K562 (cell line): ENCODE results near the gene PRDM11. TPM values are rescaled to one million over a fixed set of nuclear protein-coding genes. Genes with fewer than 3 reads are reported as not detected.
A peak's percentile ranks its signal among the peaks of the same experiment; 100 is the strongest.

ENCODE experiments used
- ATAC-seq: fragments of 200-7000 bp; cut with Tn5 transposase; 3 replicates; pipeline ENCODE4 v1.9.1; 2020; ENCODE audit warnings: moderate library complexity
- BruUV-seq: library from RNA; stranded (reverse); fragments of 400-500 nt; replicated peaks from 2 replicates; lab custom pipeline; 2021; lab: Mats Ljungman, UMichigan
- CTCF ChIA-PET: fragments of 300-600 bp; formaldehyde crosslinking; extraction: SDS; loops from one replicate; lab custom pipeline; 2021; ENCODE audit warnings: low intra/inter-chr PET ratio; lab: Yijun Ruan, JAX
- POLR2A ChIA-PET: fragments of 300-600, 350-650 bp; sonication (Branson Sonifier 250); formaldehyde crosslinking; extraction: SDS; loops from one replicate; lab custom pipeline; 2021; ENCODE audit warnings: antibody characterized with exemption, inconsistent platforms; lab: Yijun Ruan, JAX
- DNase-seq, 4 experiments: peaks; one replicate each; pipeline versions ENCODE4 v3.0.0 to v3.0.0-alpha.2; 2011 to 2018; ENCODE audit warnings: low spot score in 3 of 4, mixed read lengths in 3 of 4; ENCODE audit errors: extremely low read depth in 1 of 4
- FAIRE-seq: peaks from 2 replicates; lab custom pipeline; 2011; peaks lifted over from hg19 to GRCh38; lab: Jason Lieb, UNC
- H2AFZ ChIP-seq: 2 replicates; pipeline ENCODE4 v1.6.0; 2011; ENCODE audit warnings: low read depth, low read length, control low read depth, inconsistent platforms
- H3K27ac ChIP-seq: fragments of 200-600 bp; 3 replicates; pipeline ENCODE4 v1.8.0; 2011; ENCODE audit warnings: low read depth, mild to moderate bottlenecking, control low read depth, inconsistent platforms, low read length, moderate library complexity, mixed read lengths; ENCODE audit errors: extremely low read depth
- H3K27me3 ChIP-seq, 2 experiments: fragments of 300-600 bp in 1 of 2; 2 replicates in 1 of 2; 3 replicates in 1 of 2; pipeline versions ENCODE4 v1.6.0 to v1.8.0; 2011; ENCODE audit warnings: inconsistent platforms in 2 of 2, low read length in 2 of 2, mild to moderate bottlenecking in 1 of 2, mixed read lengths in 1 of 2, moderate library complexity in 1 of 2; ENCODE audit not compliant: control insufficient read depth in 2 of 2, insufficient read depth in 2 of 2
- H3K36me3 ChIP-seq: fragments of 300-600 bp; 3 replicates; pipeline ENCODE4 v1.8.0; 2011; ENCODE audit warnings: mild to moderate bottlenecking, low read length, inconsistent platforms; ENCODE audit not compliant: control insufficient read depth, insufficient read depth
- H3K4me1 ChIP-seq, 2 experiments: fragments of 200-600 bp in 1 of 2; replicated peaks in 1 of 2; 2 replicates in 1 of 2; 3 replicates in 1 of 2; pipeline versions ENCODE4 v1.5.1 to v1.8.0; 2011; ENCODE audit warnings: inconsistent platforms in 2 of 2, low read length in 2 of 2, mild to moderate bottlenecking in 1 of 2, mixed read lengths in 1 of 2, moderate library complexity in 1 of 2; ENCODE audit not compliant: control insufficient read depth in 2 of 2, insufficient read depth in 2 of 2
- H3K4me2 ChIP-seq: 2 replicates; pipeline ENCODE4 v1.6.1; 2011; ENCODE audit warnings: low read length, control low read depth, inconsistent platforms, mixed read lengths; ENCODE audit not compliant: insufficient read depth
- H3K4me3 ChIP-seq: fragments of 200-600 bp; sonication (generic), shearing (Covaris generic); 2 replicates; pipeline ENCODE4 v1.5.1; 2016; ENCODE audit warnings: control low read depth, inconsistent platforms
- H3K79me2 ChIP-seq: fragments of 200-600 bp; 3 replicates; pipeline ENCODE4 v1.8.0; 2011; ENCODE audit warnings: low read length, inconsistent platforms; ENCODE audit not compliant: control insufficient read depth, insufficient read depth
- H3K9ac ChIP-seq, 2 experiments: 2 replicates each; pipeline versions ENCODE4 v1.6.0 to v1.6.1; 2011; ENCODE audit warnings: low read depth in 2 of 2, low read length in 2 of 2, control low read depth in 1 of 2, inconsistent platforms in 1 of 2, mild to moderate bottlenecking in 1 of 2, mixed read lengths in 1 of 2; ENCODE audit not compliant: insufficient read depth in 1 of 2
- H3K9me1 ChIP-seq: one replicate; pipeline ENCODE4 v1.6.0; 2011; ENCODE audit warnings: inconsistent platforms, mild to moderate bottlenecking, low read length, moderate library complexity; ENCODE audit not compliant: control insufficient read depth, insufficient read depth
- H3K9me3 ChIP-seq: replicated peaks from 2 replicates; pipeline ENCODE4 v1.5.1; 2011; ENCODE audit warnings: low read depth, low read length, inconsistent platforms; ENCODE audit not compliant: control insufficient read depth, insufficient read depth
- H4K20me1 ChIP-seq: replicated peaks from 2 replicates; pipeline ENCODE4 v1.6.1; 2011; ENCODE audit warnings: low read length, inconsistent platforms, mixed read lengths; ENCODE audit not compliant: control insufficient read depth, insufficient read depth
- BCOR ChIP-seq: fragments of 450-650 bp; IDR thresholded peaks from 2 replicates; pipeline ENCODE4 v1.6.1; 2016
- KAT2B ChIP-seq: IDR thresholded peaks from one replicate; pipeline ENCODE4 v1.6.1; 2012; ENCODE audit warnings: low read depth, mild to moderate bottlenecking, control low read depth, inconsistent platforms, low read length, moderate library complexity
- MCM7 ChIP-seq, 2 experiments: fragments of 450-650 bp; IDR thresholded peaks; 2 replicates each; pipeline ENCODE4 v1.6.1; 2016 to 2018
- NELFE ChIP-seq: IDR thresholded peaks from 2 replicates; pipeline ENCODE4 v1.6.1; 2011; ENCODE audit warnings: mild to moderate bottlenecking; ENCODE audit not compliant: insufficient read depth, insufficient read length
- RBM25 ChIP-seq: fragments of 200-400 bp; formaldehyde crosslinking; IDR thresholded peaks from 2 replicates; pipeline ENCODE4 v1.6.1; 2018; ENCODE audit warnings: low read length, low read depth, moderate library complexity; ENCODE audit not compliant: severe bottlenecking
- TEAD4 ChIP-seq, 2 experiments: sonication (generic) in 1 of 2; formaldehyde crosslinking in 1 of 2; IDR thresholded peaks; 2 replicates each; pipeline versions ENCODE4 v1.6.1 to v1.8.0; 2012 to 2022; ENCODE audit warnings: borderline replicate concordance in 1 of 2, inconsistent platforms in 1 of 2, low read length in 1 of 2, mild to moderate bottlenecking in 1 of 2, missing genetic modification reagents in 1 of 2
- ZFP36 ChIP-seq: fragments of 150-350 bp; IDR thresholded peaks from 2 replicates; pipeline ENCODE4 v1.6.1; 2018; ENCODE audit warnings: low read length, low read depth; ENCODE audit not compliant: partially characterized antibody
- ZKSCAN3 ChIP-seq: fragments of 250-450 bp; sonication (Bioruptor Pico); IDR thresholded peaks from 2 replicates; pipeline ENCODE4 v1.4.0; 2020
- WGBS: fragments of 100-300 bp; shearing (Covaris generic); methylation state at CpG from one replicate; pipeline ENCODE4 v1.1.6; 2016; ENCODE audit warnings: low coverage, mixed read lengths; ENCODE audit not compliant: insufficient coverage; ENCODE audit errors: missing lambda C conversion rate; 5-methylcytosine and 5-hydroxymethylcytosine counted together
- in situ Hi-C: fragments of 300-500 bp; cut with MboI; formaldehyde crosslinking; loops from 4 replicates; pipeline ENCODE4 v1.15.0; 2018; ENCODE audit warnings: inconsistent platforms, mixed read lengths
- intact Hi-C: fragments of 100-400 bp; cut with micrococcal nuclease; formaldehyde crosslinking; loops from 2 replicates; pipeline ENCODE4 v1.14.2; 2022
- polyA plus RNA-seq, 8 experiments: library from polyadenylated mRNA; depleted of rRNA in 4 of 8; stranded (reverse) in 5 of 8; unstranded in 3 of 8; fragments of >200 nt; fragmentation: Nextera tagmentation in 2 of 8; fragmentation: Illumina TruSeq in 1 of 8; extraction: Ambion mirVana in 2 of 8; extraction: Trizol in 1 of 8; gene quantifications; 2 replicates each; pipeline versions ENCODE4 v1.2.1 to v1.2.3, GENCODE V29; 2011 to 2014; ENCODE audit warnings: inconsistent platforms in 1 of 8, missing spikeins in 1 of 8
- total RNA-seq, 7 experiments: library from RNA; depleted of rRNA in 6 of 7; stranded (reverse); fragments of >200 nt in 6 of 7; fragmentation: Illumina TruSeq in 2 of 7; extraction: Trizol in 2 of 7; gene quantifications; 2 replicates each; pipeline versions ENCODE4 v1.2.1 to v1.2.3, GENCODE V29; 2011 to 2021; ENCODE audit warnings: low replicate concordance in 1 of 7
- TF ChIP-seq, protein P1 (sequence below): fragments of 250-450 bp; sonication (Bioruptor Pico); IDR thresholded peaks from 2 replicates; pipeline ENCODE4 v1.5.0; 2021

PRDM11 gene
- total and polyA plus RNA-seq, 9 of the 15 experiments (the other 6 are each of a cell fraction or from before 2014, with no cell fraction given), result 0.01 to 1.1 (median 0.29) TPM

DNA sequence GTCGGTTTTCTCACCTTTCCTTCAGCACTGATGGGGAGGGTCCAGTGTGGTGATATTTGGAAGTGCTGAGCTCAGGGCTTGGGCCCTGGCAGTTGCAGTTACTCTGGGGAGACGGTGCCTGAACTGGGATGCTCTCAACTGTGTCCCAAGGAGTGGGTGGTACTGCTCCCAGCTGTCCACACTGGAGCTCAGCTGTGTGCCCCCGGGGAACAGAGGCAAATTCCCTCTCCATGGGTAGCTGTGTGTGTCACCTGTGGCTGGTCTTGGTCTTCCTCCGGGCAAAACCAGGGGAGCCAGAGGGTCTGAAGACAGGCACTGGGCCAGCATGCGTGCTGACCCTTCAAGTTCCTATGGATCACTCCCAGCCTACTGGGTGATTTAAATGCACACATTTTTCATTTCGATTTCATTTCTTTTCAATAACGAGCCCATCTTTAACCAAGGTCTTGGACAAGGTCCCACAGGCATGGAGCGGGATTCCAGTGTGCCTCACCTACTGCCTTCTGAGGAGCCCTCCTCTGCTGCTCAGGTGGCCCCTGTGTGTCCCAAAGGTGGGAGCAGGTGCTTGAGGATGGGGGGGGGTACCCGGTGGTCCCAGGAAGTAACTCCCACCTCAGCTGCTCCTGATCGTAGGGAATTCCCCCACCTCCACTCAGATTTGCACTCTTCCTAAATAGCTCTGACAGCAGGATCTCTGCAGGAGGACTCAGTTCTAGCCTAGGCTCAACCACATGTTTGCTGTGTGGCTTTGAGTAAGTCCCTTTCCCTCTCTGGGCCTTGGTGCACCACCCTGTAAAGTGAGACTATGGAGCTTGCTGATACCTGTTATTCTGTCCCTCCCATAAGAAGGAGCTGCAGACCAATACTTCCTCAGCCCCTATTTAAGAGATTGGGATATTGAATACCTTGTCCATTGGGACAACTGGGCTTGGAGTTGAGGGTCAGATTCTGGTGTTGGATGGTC is 16.8 kb downstream of the PRDM11 start:
- 3% methylated on average over 10 of the region's 10 CpGs for WGBS
- FAIRE-seq (no peak), DNase-seq (no peak), ATAC-seq (no peak)
- H2AFZ ChIP-seq, result no peak overlapping the region
- ChIA-PET CTCF (no interaction called here), POLR2A (interaction anchor here (0.6 to 1.5 kb wide), 2 partner anchors 8 to 9 kb away, joined by 3 to 4 read pairs; no protein-coding TSS in a partner anchor)
- H3K4me1 ChIP-seq, result peaks cover 0 to 2% of the 10 kb centered on the region in 2 experiments; a peak in 1 of 5 replicates
- in situ Hi-C loops, result no loop called here
- H3K4me3 ChIP-seq, result no peak overlapping the region
- no peaks in the 10 kb centered on the region for H3K9me1 ChIP-seq
- no peak overlapping the region for H3K4me2 ChIP-seq
- 0 out of 2 replicates have a peak, but pooled peaks have one; percentile 12 for TF ChIP-seq BCOR
- peak; percentile 60 for TF ChIP-seq ZFP36
- TF ChIP-seq TEAD4 (IDR thresholded peaks at IDR 0.05; ENCODE audit: low read length), result no peak
- no peak for TF ChIP-seq TEAD4 (CRISPR knock-in tag; IDR thresholded peaks at IDR 0.05; ENCODE audit: borderline replicate concordance)
- no peak for TF ChIP-seq KAT2B
- no peak for TF ChIP-seq MCM7 (IDR thresholded peaks at IDR 0.05)
- TF ChIP-seq ZKSCAN3 (CRISPR knock-in tag), result no peak
- no peak for TF ChIP-seq NELFE
- peak; percentile 62 for TF ChIP-seq RBM25
- TF ChIP-seq, protein P1, sequence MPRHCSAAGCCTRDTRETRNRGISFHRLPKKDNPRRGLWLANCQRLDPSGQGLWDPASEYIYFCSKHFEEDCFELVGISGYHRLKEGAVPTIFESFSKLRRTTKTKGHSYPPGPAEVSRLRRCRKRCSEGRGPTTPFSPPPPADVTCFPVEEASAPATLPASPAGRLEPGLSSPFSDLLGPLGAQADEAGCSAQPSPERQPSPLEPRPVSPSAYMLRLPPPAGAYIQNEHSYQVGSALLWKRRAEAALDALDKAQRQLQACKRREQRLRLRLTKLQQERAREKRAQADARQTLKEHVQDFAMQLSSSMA (CRISPR knock-in tag), result no peak
- peaks cover 2 to 55% of the 10 kb centered on the region in 2 experiments; a peak in 3 of 5 replicates for H3K27me3 ChIP-seq
- no peak overlapping the region for H3K27ac ChIP-seq
- no peaks in the 10 kb centered on the region for H3K79me2 ChIP-seq
- H4K20me1 ChIP-seq, result 0 out of 2 replicates have a peak, but pooled peaks cover 9% of the 10 kb centered on the region
- H3K36me3 ChIP-seq, result no peaks in the 10 kb centered on the region
- intact Hi-C loops, result no loop called here
- no peak overlapping the region for H3K9ac ChIP-seq
- no TSS peak for BruUV-seq
- H3K9me3 ChIP-seq, result no peaks in the 10 kb centered on the region
